Liver (tissue), 9 donors: ENCODE results near the gene MTRF1L. TPM values are rescaled to one million over a fixed set of nuclear protein-coding genes. Genes with fewer than 3 reads are reported as not detected.

ENCODE experiments used
- DNase-seq: peaks from one replicate; pipeline ENCODE4 v3.0.0-alpha.2; 2017; ENCODE audit warnings: low spot score
- H3K27ac ChIP-seq, 2 donors: one replicate each; pipeline ENCODE4 v1.7.0; 2013; ENCODE audit warnings: inconsistent platforms in 2 of 2, low read length in 2 of 2, control low read depth in 1 of 2, low read depth in 1 of 2, mild to moderate bottlenecking in 1 of 2
- H3K27me3 ChIP-seq, 4 donors: one replicate each; pipeline versions ENCODE4 v1.6.1 to v1.7.0; 2013; ENCODE audit warnings: low read length in 3 of 4, inconsistent platforms in 1 of 4, mild to moderate bottlenecking in 1 of 4, moderate library complexity in 1 of 4; ENCODE audit not compliant: control insufficient read depth in 4 of 4, insufficient read depth in 4 of 4
- H3K36me3 ChIP-seq, 4 donors: one replicate each; pipeline versions ENCODE4 v1.6.1 to v1.7.0; 2013; ENCODE audit warnings: low read length in 3 of 4, mild to moderate bottlenecking in 3 of 4, low read depth in 1 of 4, moderate library complexity in 1 of 4; ENCODE audit not compliant: control insufficient read depth in 4 of 4, insufficient read depth in 3 of 4
- H3K4me1 ChIP-seq, 4 donors: one replicate each; pipeline versions ENCODE4 v1.6.1 to v1.7.0; 2013; ENCODE audit warnings: low read length in 3 of 4, mild to moderate bottlenecking in 3 of 4, moderate library complexity in 1 of 4; ENCODE audit not compliant: control insufficient read depth in 4 of 4, insufficient read depth in 4 of 4
- H3K4me3 ChIP-seq, 3 donors: one replicate each; pipeline versions ENCODE4 v1.6.1 to v1.7.0; 2013; ENCODE audit warnings: low read length in 3 of 3, control low read depth in 1 of 3, low read depth in 1 of 3, mild to moderate bottlenecking in 1 of 3
- H3K9ac ChIP-seq, 2 donors: one replicate each; pipeline ENCODE4 v1.7.0; 2013; ENCODE audit warnings: low read length in 2 of 2, mild to moderate bottlenecking in 2 of 2, moderate library complexity in 2 of 2, control low read depth in 1 of 2, low read depth in 1 of 2
- H3K9me3 ChIP-seq, 4 donors: one replicate each; pipeline versions ENCODE4 v1.6.1 to v1.7.0; 2013; ENCODE audit warnings: low read length in 3 of 4; ENCODE audit not compliant: control insufficient read depth in 4 of 4
- ATF3 ChIP-seq: IDR thresholded peaks from 2 replicates; pipeline ENCODE4 v1.6.1; 2016; ENCODE audit warnings: antibody characterized with exemption
- CTCF ChIP-seq: fragments of 150-350 bp; IDR thresholded peaks from 2 replicates; pipeline ENCODE4 v1.5.1; 2017; ENCODE audit warnings: improper control_type of control experiment, low read depth, low read length; ENCODE audit not compliant: missing input control
- EGR1 ChIP-seq, 2 donors: IDR thresholded peaks; 2 replicates each; pipeline ENCODE4 v1.6.1; 2016 to 2018; ENCODE audit warnings: antibody characterized with exemption in 2 of 2, low read depth in 2 of 2
- FOXA1 ChIP-seq: IDR thresholded peaks from 2 replicates; pipeline ENCODE4 v1.6.1; 2016; ENCODE audit warnings: antibody characterized with exemption
- GABPA ChIP-seq, 2 donors: IDR thresholded peaks in 1 of 2; conservative IDR thresholded peaks in 1 of 2; 2 replicates each; pipeline ENCODE4 v1.6.1; 2016; ENCODE audit warnings: antibody characterized with exemption in 2 of 2, mild to moderate bottlenecking in 1 of 2, moderate library complexity in 1 of 2
- HNF4A ChIP-seq, 2 donors: conservative IDR thresholded peaks; 2 replicates each; pipeline ENCODE4 v1.6.1; 2016; ENCODE audit warnings: antibody characterized with exemption in 2 of 2, mild to moderate bottlenecking in 2 of 2
- HNF4G ChIP-seq: IDR thresholded peaks from 2 replicates; pipeline ENCODE4 v1.6.1; 2016; ENCODE audit warnings: antibody characterized with exemption
- JUND ChIP-seq, 2 donors: IDR thresholded peaks; 2 replicates each; pipeline ENCODE4 v1.6.1; 2016; ENCODE audit warnings: antibody characterized with exemption in 2 of 2
- MAX ChIP-seq: IDR thresholded peaks from 2 replicates; pipeline ENCODE4 v1.6.1; 2016; ENCODE audit warnings: antibody characterized with exemption
- NR2F2 ChIP-seq: IDR thresholded peaks from 2 replicates; pipeline ENCODE4 v1.6.1; 2016; ENCODE audit warnings: antibody characterized with exemption
- REST ChIP-seq: IDR thresholded peaks from 2 replicates; pipeline ENCODE4 v1.6.1; 2016; ENCODE audit warnings: antibody characterized with exemption, mild to moderate bottlenecking
- RXRA ChIP-seq, 2 donors: IDR thresholded peaks; 2 replicates each; pipeline ENCODE4 v1.6.1; 2017 to 2018; ENCODE audit warnings: antibody characterized with exemption in 2 of 2, mild to moderate bottlenecking in 1 of 2
- SP1 ChIP-seq: IDR thresholded peaks from 2 replicates; pipeline ENCODE4 v1.6.1; 2018; ENCODE audit warnings: antibody characterized with exemption, mild to moderate bottlenecking
- TAF1 ChIP-seq: conservative IDR thresholded peaks from 2 replicates; pipeline ENCODE4 v1.6.1; 2016; ENCODE audit warnings: antibody characterized with exemption, mild to moderate bottlenecking
- YY1 ChIP-seq: IDR thresholded peaks from 2 replicates; pipeline ENCODE4 v1.6.1; 2016; ENCODE audit warnings: antibody characterized with exemption, mild to moderate bottlenecking
- ZBTB33 ChIP-seq: IDR thresholded peaks from 2 replicates; pipeline ENCODE4 v1.6.1; 2016; ENCODE audit warnings: antibody characterized with exemption
- WGBS: extraction: QIAGEN DNeasy Blood & Tissue Kit; methylation state at CpG from one replicate; pipeline ENCODE4 v1.1.7; 2013; 5-methylcytosine and 5-hydroxymethylcytosine counted together
- polyA plus RNA-seq, 2 donors: library from polyadenylated mRNA; stranded (reverse) in 1 of 2; unstranded in 1 of 2; fragments of 200-250 nt in 1 of 2; fragments of >200 nt in 1 of 2; fragmentation: Nextera tagmentation in 1 of 2; extraction: Ambion mirVana in 1 of 2; gene quantifications; one replicate each; pipeline versions ENCODE4 v1.2.1 to v1.2.3, GENCODE V29; 2013 to 2015
- total RNA-seq, 2 donors: library from RNA; depleted of rRNA; stranded (reverse); fragments of >200 nt; gene quantifications; one replicate each; pipeline ENCODE4 v1.2.3, GENCODE V29; 2014
- donor health status: healthy.
- donor health status: healthy.
- donor health status: healthy.
- donor health status: healthy.
- donor health status: healthy.

Gene MTRF1L
- total and polyA plus RNA-seq, 4 donors, result 6.1 to 11.1 (median 8.4) TPM

- no peaks in the 10 kb centered on the region for H3K4me1 ChIP-seq
- 88% methylated on average over 4 of the region's 4 CpGs for WGBS
- no peak overlapping the region for H3K4me3 ChIP-seq
- TF ChIP-seq CTCF, result no peak
- TF ChIP-seq ATF3, result no peak
- no peak for TF ChIP-seq SP1
- no peak for TF ChIP-seq FOXA1
- TF ChIP-seq YY1, result no peak
- no peak for TF ChIP-seq EGR1 (IDR thresholded peaks at IDR 0.05; ENCODE audit: low read depth in 2 of 2)
- TF ChIP-seq NR2F2, result no peak
- no peak for TF ChIP-seq ZBTB33
- TF ChIP-seq HNF4G, result no peak
- no peak for TF ChIP-seq HNF4A (conservative IDR thresholded peaks at IDR 0.05)
- no peaks in the 10 kb centered on the region for H3K36me3 ChIP-seq
- H3K27ac ChIP-seq, result no peak overlapping the region
- H3K9ac ChIP-seq, result no peak overlapping the region
- DNase-seq, result no peak
- H3K27me3 ChIP-seq, result peaks cover 0 to 3% (median 0%) of the 10 kb centered on the region in 4 donors
- H3K9me3 ChIP-seq, result no peaks in the 10 kb centered on the region
Observed at GRCh38 chr6:153015094-153015640, 12.7 kb upstream of the MTRF1L start.

- DNase-seq, result no peak
- Histone ChIP-seq H3K27ac (no peak overlapping the region), H3K9me3 (no peaks in the 10 kb centered on the region), H3K9ac (no peak overlapping the region), H3K4me3 (no peak overlapping the region), H3K4me1 (no peaks in the 10 kb centered on the region), H3K36me3 (no peaks in the 10 kb centered on the region), H3K27me3 (peaks cover 0 to 3% (median 0%) of the 10 kb centered on the region in 4 donors)
- WGBS, result 84% methylated on average over 2 of the region's 2 CpGs
- TF ChIP-seq HNF4G (no peak), EGR1 (IDR thresholded peaks at IDR 0.05; ENCODE audit: low read depth in 2 of 2) (no peak), CTCF (no peak), SP1 (no peak), GABPA (IDR thresholded peaks at IDR 0.05 in 1 of 2, conservative IDR thresholded peaks at IDR 0.05 in 1 of 2) (no peak), MAX (no peak), RXRA (IDR thresholded peaks at IDR 0.05) (no peak), REST (no peak), TAF1 (no peak), YY1 (no peak), JUND (IDR thresholded peaks at IDR 0.05) (no peak)
Observed at GRCh38 chr6:153013438-153013837, 10.9 kb upstream of the MTRF1L start.
